ENCODE measurements around the gene NECTIN3.

The NECTIN3 gene, protein sequence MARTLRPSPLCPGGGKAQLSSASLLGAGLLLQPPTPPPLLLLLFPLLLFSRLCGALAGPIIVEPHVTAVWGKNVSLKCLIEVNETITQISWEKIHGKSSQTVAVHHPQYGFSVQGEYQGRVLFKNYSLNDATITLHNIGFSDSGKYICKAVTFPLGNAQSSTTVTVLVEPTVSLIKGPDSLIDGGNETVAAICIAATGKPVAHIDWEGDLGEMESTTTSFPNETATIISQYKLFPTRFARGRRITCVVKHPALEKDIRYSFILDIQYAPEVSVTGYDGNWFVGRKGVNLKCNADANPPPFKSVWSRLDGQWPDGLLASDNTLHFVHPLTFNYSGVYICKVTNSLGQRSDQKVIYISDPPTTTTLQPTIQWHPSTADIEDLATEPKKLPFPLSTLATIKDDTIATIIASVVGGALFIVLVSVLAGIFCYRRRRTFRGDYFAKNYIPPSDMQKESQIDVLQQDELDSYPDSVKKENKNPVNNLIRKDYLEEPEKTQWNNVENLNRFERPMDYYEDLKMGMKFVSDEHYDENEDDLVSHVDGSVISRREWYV

GRCh38 chr3:111071257-111072030, at the start of gene NECTIN3:
Gene NECTIN3, plus strand, starts transcription at chr3:111071816. Its CDS starts 202 bp downstream, at chr3:111072018.
- peak; percentile 90 for DNase-seq (ENCODE audit: low spot score)

- no peak for DNase-seq (ENCODE audit: low spot score)
Observed at GRCh38 chr3:111027868-111028267, 43.7 kb upstream of the NECTIN3 start.

DNA sequence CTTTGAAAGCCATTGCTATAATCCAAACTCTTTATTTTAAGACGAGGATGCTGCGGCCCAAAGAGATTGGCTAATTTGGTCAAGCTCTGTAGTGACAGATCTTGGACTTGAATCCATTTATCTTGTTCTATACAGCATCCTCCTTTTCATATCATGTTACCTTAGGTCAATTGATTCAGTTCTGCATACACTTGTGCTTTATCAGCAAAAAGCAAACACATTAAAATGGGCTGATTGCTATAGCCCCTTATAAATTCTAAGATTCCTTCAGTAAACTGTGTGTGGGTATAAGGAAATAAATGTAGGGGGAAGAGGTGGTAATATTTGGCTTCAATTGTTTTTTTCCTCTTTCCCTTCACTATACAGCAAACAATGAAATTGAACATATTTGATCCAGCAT, 40.1 kb upstream of the NECTIN3 start:
- DNase-seq (ENCODE audit: low spot score) = no peak

DNA sequence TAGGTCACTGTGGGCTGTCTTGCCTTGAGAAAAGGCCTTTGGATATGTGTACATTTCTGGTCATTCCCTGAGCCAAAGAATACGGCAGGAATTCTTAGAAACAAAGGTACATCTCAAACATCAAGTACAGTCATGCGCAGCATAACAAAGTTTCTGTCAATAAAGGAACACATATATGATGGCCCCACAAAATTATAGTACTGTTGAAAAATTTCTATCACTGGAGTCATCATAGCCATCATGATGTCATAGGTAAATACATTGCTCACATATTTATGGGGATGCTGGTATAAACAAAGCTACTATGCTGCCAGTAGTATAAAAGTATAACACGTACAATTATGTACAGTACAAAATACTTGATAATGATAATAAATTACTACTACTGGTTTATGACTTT, 38.9 kb upstream of the NECTIN3 start:
- DNase-seq (ENCODE audit: low spot score) = no peak

DNA sequence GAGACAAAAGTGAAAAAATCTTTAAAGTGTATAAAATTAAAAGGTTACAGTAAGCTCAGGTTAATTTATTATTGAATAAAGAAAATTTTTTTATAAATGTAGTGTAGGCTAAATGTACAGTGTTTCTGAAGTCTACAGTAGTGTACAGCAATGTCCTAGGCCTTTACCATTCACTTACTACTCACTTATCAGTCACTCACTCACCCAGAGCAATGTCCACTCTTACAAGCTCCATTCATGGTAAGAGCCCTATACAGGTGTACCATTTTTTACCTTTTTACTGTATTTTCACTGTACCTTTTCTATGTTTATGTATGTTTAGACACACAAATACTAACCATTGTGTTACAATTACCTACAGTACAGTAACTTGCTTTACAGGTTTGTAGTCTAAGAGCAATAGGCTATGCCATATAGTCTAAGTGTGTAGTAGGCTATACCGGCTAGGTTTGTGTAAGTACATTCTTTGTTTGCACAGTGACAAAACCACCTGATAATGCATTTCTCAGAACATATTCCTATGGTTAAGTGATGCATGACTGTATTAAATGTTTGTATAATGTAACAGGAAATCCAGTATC, 38.1 kb upstream of the NECTIN3 start:
- DNase-seq (ENCODE audit: low spot score) = no peak

- no peak for DNase-seq (ENCODE audit: low spot score)
Observed at GRCh38 chr3:111035316-111035715, 36.3 kb upstream of the NECTIN3 start.

GRCh38 chr3:111035902-111036301, 35.7 kb upstream of the NECTIN3 start:
- no peak for DNase-seq (ENCODE audit: low spot score)

- no peak for DNase-seq (ENCODE audit: low spot score)
Observed at GRCh38 chr3:111040959-111041358, 30.7 kb upstream of the NECTIN3 start.

DNA sequence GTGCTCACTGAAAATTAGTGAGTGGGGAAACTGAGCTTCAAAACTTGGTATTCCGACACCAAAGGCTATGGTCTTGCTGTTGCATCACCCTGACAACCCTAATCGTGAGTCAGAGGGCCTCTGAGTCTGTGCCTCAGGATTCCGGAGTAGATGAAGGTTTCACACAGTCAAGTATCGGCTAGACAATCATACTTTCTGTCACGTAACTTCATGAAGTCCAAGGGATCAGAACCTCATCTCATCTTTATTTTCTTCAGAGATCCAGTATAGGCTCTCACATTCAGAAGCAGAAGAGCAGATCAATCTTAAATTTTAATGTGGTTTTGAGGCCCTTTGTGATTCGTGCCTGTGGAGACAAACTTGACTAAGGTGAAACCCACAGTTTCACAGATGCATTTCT, 26.1 kb upstream of the NECTIN3 start:
- no peak for DNase-seq (ENCODE audit: low spot score)

DNA sequence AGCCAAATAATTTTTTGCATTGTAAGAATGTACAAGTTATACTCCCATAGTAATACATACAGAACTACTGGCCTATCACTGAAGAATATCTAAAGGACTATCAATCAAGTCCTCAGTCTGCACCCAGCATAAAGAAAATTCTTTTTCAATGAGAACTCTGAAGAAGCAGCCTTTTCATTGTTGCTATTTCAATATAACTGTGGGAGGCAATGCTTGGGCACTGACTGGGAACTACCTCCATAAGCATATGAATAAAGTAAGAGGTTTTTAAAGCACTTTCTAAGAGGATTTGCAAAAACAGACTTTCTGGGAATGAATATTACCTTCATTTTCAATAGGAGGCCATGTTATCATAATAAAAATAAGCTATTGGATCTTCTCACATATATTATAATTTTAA, 24.6 kb upstream of the NECTIN3 start:
- DNase-seq (ENCODE audit: low spot score) = no peak

DNA sequence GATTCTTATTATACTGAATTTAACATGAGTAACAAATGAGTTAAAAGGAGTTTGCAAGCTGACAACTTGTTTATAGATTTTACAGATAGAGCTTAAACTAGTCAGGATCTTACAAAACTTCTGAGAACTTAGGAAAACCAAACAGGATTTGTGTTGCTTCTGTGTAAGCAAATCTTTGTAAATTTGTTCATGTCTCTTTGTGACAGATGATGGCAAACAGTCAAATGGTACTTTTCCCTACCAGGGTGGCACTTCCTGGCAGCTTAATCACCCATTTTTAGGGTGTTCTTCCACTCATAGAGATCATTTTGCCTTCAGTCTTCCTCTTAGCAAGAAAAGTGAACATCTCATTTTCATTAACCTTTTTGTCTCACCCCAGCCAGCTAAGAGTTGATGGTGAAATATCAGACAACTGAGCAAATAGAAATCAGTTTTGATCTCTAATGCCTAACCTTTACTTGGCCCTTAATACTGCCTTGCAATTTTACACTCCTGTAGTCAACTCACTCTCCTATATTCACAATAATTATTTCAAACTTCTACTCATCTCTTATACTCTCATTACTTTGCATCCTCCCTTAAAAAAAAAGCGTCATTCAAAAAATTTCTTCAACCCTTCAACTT, 23.7 kb upstream of the NECTIN3 start:
- DNase-seq (ENCODE audit: low spot score) = no peak

DNA sequence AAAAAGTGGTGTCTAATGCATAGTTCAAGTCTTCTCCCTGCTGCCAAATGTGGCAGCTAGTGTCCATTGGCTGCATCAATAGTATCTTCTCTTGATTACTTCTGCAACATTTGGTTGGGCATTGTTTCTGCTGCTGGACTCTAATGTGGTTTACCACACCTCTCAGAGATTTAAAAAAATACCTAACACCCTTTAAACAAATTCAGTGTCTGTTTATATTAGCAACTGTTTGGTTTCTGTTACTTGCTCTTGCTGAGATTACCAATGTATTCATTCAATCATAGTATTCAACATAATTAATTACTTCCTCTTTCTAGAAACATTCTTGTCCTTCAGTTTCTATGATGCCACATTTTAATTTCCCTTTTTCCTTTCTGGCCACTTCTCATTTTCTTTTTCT, 20.3 kb upstream of the NECTIN3 start:
- DNase-seq (ENCODE audit: low spot score) = no peak

DNA sequence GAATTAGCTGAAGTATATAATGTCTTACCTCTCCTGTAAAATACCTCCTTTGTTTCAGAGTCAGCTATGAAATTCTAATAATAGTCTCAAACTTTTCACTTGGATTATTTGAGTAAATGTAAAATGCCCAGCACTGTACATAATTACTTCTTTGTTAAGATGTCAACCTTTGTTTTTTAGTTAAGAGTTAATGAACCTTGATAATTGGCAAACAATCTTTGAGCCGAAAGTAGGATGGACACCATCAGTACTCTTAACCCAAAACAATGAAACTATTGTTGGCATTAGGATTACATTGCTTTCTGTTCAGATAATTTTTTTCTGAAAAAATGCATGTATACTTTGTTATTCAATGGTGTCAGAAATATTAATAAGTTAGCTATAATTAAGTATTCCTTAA, 3.0 kb upstream of the NECTIN3 start:
- no peak for DNase-seq (ENCODE audit: low spot score)

- DNase-seq (ENCODE audit: low spot score) = no peak
Observed at GRCh38 chr3:111069974-111070771, 1.4 kb upstream of the NECTIN3 start.

- DNase-seq (ENCODE audit: low spot score) = no peak
Observed at GRCh38 chr3:111070772-111071256, 802 bp upstream of the NECTIN3 start.

DNA sequence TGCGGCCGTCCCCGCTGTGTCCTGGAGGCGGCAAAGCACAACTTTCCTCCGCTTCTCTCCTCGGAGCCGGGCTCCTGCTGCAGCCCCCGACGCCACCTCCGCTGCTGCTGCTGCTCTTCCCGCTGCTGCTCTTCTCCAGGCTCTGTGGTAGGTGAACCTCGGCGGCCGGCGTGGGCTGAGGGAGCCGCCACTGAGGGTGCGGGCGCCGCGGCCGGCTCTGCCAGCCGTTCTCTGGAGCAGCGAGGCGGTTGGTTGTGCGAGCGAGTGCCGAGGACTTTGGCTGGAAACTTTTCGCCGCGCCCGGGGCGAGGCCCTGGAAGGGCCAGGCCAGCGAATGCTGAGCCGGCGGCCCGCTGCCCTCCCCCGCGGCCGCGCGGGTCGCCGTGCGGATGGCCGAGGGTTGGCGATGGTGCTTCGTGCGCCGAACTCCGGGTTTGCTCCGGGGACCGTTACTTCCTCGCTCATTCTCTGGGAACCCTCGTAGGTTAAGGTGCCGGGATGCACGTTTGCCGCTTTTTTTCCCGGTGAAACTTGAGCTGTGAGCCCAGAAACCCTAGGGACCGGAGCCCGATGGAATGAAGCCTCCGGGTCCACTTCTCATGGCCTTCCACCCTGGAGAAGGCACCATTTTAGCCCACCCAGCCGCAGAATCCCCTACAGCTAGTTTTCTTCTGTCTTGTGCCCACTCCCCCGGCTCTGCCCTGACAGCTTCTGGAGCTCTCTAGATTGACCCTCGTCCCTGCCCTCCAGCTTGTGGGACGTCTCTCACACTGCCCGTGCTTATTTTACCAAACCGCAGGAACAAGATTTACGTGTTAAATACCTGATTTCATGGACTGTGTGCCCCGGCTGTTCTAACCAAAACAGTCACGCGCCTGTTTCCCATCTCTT, 660 bp downstream of the NECTIN3 start:
- DNase-seq (ENCODE audit: low spot score) = no peak

DNA sequence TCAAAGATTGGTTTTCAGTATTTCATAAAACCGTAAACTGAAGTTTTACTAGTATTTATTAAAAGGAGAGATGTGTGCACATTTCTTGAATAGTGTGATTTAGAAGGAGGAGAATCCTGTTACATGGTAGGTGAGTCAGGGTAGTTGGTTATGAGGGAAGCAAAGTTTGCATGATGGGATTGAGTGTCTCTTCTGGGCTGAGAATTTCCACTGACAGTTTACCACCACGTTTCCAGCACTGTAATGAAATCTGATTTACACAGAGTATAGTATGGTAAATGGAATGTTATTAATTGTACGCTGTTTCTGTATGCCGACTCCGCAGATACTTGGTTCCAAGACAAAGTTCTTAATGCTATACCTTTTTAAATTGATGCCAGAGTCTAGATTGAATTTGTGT, 1.6 kb downstream of the NECTIN3 start:
- no peak for DNase-seq (ENCODE audit: low spot score)

DNA sequence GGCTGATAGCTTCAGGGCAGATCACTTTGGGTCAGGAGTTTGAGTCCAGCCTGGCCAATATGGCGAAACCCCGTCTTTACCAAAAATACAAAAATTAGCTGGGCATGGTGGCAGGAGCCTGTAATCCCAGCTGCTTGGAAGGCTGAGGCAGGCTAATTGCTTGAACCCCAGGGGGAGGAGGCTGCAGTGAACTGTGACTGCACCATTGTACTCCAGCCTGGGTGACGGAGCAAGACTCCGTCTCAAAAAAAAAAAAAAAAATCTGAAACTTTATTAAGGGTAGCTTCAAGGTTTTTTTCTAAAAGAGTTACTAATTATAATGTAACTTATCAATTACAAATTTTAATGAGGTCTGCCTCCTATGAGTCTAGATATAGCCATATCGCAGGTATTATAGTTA, 5.1 kb downstream of the NECTIN3 start:
- DNase-seq (ENCODE audit: low spot score) = no peak

DNA sequence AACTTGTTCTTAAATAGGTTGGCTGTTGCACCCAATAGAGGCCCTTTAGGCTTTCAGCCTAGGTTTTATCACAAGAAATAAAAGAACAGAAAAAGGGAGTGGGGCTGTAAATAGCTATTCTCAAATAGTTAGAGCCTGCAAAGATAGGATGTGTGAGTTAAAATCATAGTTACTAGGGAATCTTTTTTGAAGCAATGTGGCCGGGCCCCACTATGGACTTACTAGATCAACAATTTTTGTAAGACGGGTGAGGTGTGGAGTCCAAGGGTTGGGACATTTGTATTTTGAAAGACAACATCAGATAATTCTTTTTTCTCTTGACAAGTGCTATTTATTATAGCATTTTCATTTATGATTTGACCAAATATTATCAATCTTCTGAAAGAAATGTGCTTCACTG, 5.8 kb downstream of the NECTIN3 start:
- DNase-seq (ENCODE audit: low spot score) = no peak

GRCh38 chr3:111080413-111080812, 8.8 kb downstream of the NECTIN3 start:
- no peak for DNase-seq (ENCODE audit: low spot score)

All from CD4-positive, alpha-beta T cell treated with Interleukin-15 for 4 hours (primary cell).